Midbrain (tissue), 1 donor: ENCODE measurements around the gene CAP2.
A peak's percentile ranks its signal among the peaks of the same experiment; 100 is the strongest.
"Not testable (repeated sequence)": the region's sequence is repeated elsewhere in the genome, so short reads cannot be mapped to it uniquely, and the experiment has no call there.

Experiments
- DNase-seq: peaks from one replicate; lab custom pipeline; 2025; lab: John Stamatoyannopoulos, UW

Gene CAP2

DNA sequence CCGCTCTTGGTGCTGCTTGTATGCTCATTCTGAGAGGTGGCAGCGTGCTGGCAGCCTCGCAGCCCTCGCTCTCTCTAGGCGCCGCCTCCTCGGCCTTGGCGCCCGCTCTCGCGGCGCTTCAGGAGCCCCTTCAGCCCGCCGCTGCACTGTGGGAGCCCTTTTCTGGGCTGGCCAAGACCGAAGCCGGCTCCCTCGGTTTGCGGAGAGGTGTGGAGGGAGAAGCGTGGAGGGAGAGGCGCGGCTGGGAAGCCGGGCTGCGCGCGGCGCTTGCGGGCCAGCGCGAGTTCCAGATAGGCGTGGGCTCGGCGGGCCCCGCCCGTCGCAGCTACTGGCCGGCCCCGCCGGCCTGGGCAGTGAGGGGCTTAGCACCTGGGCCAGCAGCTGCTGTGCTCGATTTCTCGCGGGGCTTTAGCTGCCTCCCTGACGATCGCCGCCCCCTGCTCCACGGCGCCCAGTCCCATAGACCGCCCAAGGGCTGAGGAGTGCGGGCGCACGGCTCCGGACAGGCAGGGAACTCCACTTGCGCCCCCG, 187.2 kb downstream of the CAP2 start:
- peak; percentile 9 for DNase-seq

GRCh38 chr6:17581282-17581681, 187.9 kb downstream of the CAP2 start:
- DNase-seq: not testable (repeated sequence)

DNA sequence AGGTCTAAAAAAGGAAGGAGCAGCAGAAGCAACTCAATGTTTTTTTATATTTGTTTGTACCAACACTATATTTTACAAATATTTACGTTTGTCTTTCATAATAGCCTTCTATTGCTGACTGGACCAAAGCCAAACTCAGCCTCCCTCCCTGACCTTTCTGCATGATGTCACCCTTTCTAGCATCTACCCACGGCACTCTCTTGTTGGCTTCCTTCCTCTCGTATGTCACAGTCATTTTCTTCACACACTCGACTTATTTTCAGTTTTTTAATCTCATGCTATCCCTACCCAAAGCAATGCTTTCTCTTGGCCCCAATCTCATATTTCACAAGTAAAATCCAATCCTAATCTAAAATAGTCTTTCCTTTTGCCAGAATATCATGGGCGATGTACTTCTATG, 190.4 kb downstream of the CAP2 start:
- DNase-seq: peak; percentile 28

DNA sequence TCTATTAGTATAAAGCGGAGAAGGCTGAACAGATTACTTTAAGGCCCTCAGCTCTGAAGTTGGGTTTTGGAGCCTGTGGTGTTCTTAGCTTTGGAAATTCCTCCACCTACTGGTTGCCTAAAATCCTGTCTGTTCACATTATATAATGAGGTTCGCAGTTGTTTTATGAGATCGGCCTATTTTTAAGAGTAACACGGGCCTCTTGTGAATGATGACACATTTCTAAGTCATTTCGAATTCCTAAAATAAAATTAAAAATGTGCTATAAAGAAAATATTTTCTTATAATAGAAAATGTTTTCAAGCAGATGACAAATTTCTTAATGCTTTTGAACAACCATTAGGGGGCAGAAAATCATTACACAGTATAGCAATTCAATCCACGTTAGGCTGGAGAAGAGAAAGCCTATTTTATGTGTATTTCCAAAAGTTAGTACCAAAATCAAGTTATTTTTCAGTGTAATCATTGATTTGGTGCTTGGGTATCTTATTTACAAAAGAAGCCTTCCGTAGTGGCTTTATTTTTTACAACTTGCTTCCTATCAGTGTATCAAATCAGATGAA, 190.9 kb downstream of the CAP2 start:
- DNase-seq: peak; percentile 79

DNA sequence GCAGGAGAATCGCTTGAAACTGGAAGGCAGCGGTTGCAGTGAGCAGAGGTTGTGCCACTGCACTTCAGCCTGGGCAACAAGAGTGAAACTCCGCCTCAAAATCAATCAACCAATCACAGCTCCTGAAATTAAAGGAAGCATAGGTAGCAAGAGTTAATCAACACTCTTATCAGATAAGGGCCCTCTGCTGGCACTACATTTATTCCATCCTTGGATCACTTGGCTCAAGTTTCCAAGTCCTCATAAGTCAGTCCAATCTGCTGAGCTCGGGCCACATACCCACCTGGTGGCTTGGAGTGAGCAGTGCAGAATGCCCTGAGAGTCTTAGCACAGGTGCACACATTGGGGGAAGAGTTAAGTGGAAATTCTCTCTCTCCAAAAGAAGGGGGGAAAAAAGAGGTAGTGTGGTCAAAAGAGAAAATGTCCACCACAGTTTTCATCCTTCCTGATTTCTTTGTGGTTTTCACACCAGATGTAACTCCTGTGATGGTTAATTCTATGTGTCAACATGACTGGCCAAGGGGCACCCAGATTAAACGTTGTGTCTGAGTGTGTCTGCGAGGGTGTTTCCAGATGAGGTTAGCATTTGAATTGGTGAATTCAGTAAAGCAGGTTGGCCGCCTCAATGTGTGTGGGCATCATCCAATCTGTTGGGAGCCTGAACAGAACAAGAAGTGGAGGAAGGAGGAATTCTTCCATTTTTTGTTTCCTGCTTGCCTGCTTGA, 192.5 kb downstream of the CAP2 start:
- DNase-seq: no peak

- not testable (repeated sequence) for DNase-seq
Measured at GRCh38 chr6:17586623-17587022, 193.2 kb downstream of the CAP2 start.

- DNase-seq: no peak
Measured at GRCh38 chr6:17588011-17588410, 194.6 kb downstream of the CAP2 start.

DNA sequence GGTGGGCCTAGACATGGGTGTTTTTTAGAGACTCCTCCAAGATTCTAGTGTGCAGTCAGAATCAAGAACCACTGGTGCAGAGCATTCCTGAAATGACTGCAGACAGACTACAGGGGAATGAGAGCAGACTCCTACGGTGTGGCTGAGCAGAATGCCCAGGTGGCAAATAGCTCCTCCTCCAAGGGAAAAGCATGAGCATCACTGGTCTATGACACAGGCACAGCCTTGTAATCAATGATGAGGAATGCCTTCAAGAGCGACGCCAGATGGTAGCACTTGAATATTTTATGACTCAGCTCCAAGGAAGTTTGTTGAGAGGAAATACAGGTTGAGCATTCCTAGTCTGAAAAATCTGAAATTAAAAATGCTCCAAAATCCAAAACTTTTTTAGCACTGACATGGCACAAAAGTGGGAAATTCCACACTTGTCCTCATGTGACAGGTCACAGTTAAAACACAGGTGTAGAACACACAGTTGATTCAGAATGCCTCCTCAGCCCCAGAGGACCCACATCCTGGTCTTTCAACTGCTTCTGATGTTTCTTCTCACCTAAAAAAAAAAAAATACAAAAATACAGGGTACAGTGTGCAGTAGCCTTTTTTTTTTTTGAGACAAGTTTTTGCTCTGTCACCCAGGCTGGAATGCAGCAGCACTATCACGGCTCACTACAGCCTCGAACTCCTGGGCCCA, 196.2 kb downstream of the CAP2 start:
- DNase-seq: no peak

- no peak for DNase-seq
Measured at GRCh38 chr6:17591287-17591686, 197.9 kb downstream of the CAP2 start.

- DNase-seq: no peak
Measured at GRCh38 chr6:17593246-17593645, 199.9 kb downstream of the CAP2 start.

DNA sequence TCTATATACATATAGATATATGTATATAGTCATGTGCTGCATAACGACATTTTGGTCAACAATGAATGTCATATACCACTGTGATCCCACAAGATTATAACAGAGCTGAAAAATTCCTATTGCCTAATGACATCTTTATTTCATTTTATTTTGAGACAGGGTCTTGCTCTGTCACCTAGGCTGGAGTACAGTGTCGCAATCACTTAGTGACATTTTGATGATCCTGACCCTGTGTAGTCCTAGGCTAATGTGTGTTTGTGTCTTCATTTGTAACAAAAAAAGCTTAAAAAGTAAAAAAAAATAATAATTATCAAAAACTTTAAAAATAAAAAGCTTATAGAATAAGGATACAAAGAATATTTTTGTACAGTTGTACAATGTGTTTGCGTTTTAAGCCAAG, 202.7 kb downstream of the CAP2 start:
- DNase-seq: no peak

DNA sequence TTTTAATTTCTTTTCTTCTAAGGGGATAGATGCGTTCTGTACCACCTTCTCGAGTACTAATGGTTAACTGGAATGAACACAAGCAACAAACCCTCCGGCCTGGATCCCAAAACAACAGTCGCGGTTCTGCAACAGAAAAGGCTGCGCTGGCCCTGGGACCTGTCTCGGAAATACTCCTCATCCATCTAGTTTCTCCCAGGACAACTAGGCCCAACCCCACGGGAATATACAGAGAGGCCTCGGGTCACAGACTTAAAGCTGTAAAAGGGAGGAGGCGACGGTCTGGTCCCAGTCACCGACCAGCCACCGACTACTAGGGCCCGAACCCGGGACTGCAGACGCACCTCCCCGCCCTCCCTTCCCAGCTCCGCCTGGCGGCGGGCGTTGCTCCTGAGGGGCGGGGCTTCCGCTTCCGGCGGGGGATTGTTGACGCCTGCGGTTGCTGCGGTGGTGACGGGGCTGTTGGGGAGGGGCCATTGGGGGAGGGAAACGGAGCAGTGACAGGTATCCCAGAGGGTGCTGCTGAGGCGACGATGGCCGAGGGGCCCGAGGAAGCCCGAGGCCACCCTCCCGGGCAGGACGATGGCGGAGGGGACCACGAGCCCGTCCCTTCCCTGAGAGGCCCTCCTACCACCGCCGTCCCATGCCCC, 206.6 kb downstream of the CAP2 start, which contains the start of gene FAM8A1:
TSS of gene FAM8A1 (plus strand) at position 426 of the 650 bp plus-strand sequence. CDS start at position 534, 108 bp downstream.
- DNase-seq: peak; percentile 98

- peak; percentile 42 for DNase-seq
Measured at GRCh38 chr6:17600527-17601385, 207.4 kb downstream of the CAP2 start.

GRCh38 chr6:17601386-17601703, 207.9 kb downstream of the CAP2 start:
- DNase-seq: no peak

- DNase-seq: no peak
Measured at GRCh38 chr6:17602888-17603287, 209.5 kb downstream of the CAP2 start.

DNA sequence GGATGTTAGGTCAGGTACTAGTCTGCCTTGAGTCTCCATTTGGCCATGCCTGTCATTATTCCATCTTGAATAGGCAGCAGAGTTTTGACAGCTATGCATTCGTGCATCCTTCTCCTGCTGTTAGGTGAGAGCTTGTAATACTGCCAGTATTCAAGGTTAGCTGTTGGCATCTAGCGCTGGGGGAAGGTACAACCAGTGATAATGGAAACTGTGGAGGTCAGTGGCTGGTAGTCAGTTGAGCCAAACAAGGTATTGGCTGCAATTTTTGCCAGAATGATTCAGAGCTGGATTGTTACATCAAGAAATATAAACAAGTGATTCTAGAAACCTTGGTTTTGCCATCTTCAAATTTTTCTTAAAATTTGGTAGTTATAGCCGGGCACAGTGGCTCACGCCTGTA, 213.2 kb downstream of the CAP2 start:
- DNase-seq: no peak
